ENCODE results near the gene ANKZF1.

Gene ANKZF1

GRCh38 chr2:219213486-219214071, 16.0 kb upstream of the ANKZF1 start:
- no peak overlapping the region for H2BK15ac ChIP-seq (ENCODE audit: low read depth, poor library complexity, severe bottlenecking)
- H3K79me1 ChIP-seq (replicated peaks; ENCODE audit: low read length, poor library complexity, severe bottlenecking): peaks cover 19% of the 10 kb centered on the region
- no peak overlapping the region for H3K4me2 ChIP-seq (ENCODE audit: low read length, poor library complexity, severe bottlenecking)
- no peak overlapping the region for H2AFZ ChIP-seq (ENCODE audit: low read depth, low read length)
- no peak overlapping the region for H2BK120ac ChIP-seq (ENCODE audit: low read depth, low read length)
- H4K91ac ChIP-seq (ENCODE audit: low read length): no peak overlapping the region
- no peak overlapping the region for H4K8ac ChIP-seq (ENCODE audit: low read length)
- WGBS: 98% methylated on average over 10 of the region's 10 CpGs
- H2BK5ac ChIP-seq (ENCODE audit: low read depth, low read length, poor library complexity, severe bottlenecking): no peak overlapping the region
- DNase-seq: no peak
- no peak overlapping the region for H3K14ac ChIP-seq (ENCODE audit: low read length in 2 of 2)
- H3K27me3 ChIP-seq (ENCODE audit: control insufficient read depth in 1 of 2, insufficient read depth in 1 of 2, low read length in 2 of 2): no peaks in the 10 kb centered on the region
- H2BK12ac ChIP-seq (ENCODE audit: low read length in 2 of 2): no peak overlapping the region
- H3K9ac ChIP-seq (ENCODE audit: low read length): no peak overlapping the region
- peaks cover 8% of the 10 kb centered on the region for H3K4me1 ChIP-seq (ENCODE audit: control insufficient read depth, insufficient read depth, low read depth, low read length)
- H3K4me3 ChIP-seq (ENCODE audit: insufficient read depth in 1 of 2, low read depth in 1 of 2, low read length in 2 of 2): no peak overlapping the region
- H3K18ac ChIP-seq (ENCODE audit: low read depth in 1 of 2, low read length in 2 of 2): no peak overlapping the region
- H2AK5ac ChIP-seq (ENCODE audit: low read length, severe bottlenecking): no peak overlapping the region
- no peak overlapping the region for H3K27ac ChIP-seq (ENCODE audit: low read length, poor library complexity, severe bottlenecking)
- H3K9me3 ChIP-seq (ENCODE audit: control insufficient read depth, low read length): no peaks in the 10 kb centered on the region
- peaks cover 62 to 80% of the 10 kb centered on the region in 2 experiments for H3K36me3 ChIP-seq (ENCODE audit: control insufficient read depth in 1 of 2, insufficient read depth in 2 of 2, low read depth in 1 of 2, low read length in 2 of 2)
- no peak overlapping the region for H3K4ac ChIP-seq (ENCODE audit: low read depth in 1 of 2, low read length in 2 of 2)
- no peak overlapping the region for H3K23ac ChIP-seq (ENCODE audit: low read length in 2 of 2)

- H3K27me3 ChIP-seq (ENCODE audit: control insufficient read depth in 1 of 2, insufficient read depth in 1 of 2, low read length in 2 of 2): no peaks in the 10 kb centered on the region
- no peak overlapping the region for H3K4me3 ChIP-seq (ENCODE audit: insufficient read depth in 1 of 2, low read depth in 1 of 2, low read length in 2 of 2)
- H3K27ac ChIP-seq (ENCODE audit: low read length, poor library complexity, severe bottlenecking): no peak overlapping the region
- 94% methylated on average over 15 of the region's 15 CpGs for WGBS
- no peak overlapping the region for H2AFZ ChIP-seq (ENCODE audit: low read depth, low read length)
- DNase-seq: no peak
- H3K14ac ChIP-seq (ENCODE audit: low read length in 2 of 2): no peak overlapping the region
- no peak overlapping the region for H2BK12ac ChIP-seq (ENCODE audit: low read length in 2 of 2)
- no peak overlapping the region for H3K23ac ChIP-seq (ENCODE audit: low read length in 2 of 2)
- no peak overlapping the region for H2AK5ac ChIP-seq (ENCODE audit: low read length, severe bottlenecking)
- H3K18ac ChIP-seq (ENCODE audit: low read depth in 1 of 2, low read length in 2 of 2): no peak overlapping the region
- H4K91ac ChIP-seq (ENCODE audit: low read length): no peak overlapping the region
- H3K4me2 ChIP-seq (ENCODE audit: low read length, poor library complexity, severe bottlenecking): no peak overlapping the region
- H3K9ac ChIP-seq (ENCODE audit: low read length): no peak overlapping the region
- H3K9me3 ChIP-seq (ENCODE audit: control insufficient read depth, low read length): no peaks in the 10 kb centered on the region
- H3K36me3 ChIP-seq (ENCODE audit: control insufficient read depth in 1 of 2, insufficient read depth in 2 of 2, low read depth in 1 of 2, low read length in 2 of 2): peaks cover 58 to 75% of the 10 kb centered on the region in 2 experiments
- H3K4ac ChIP-seq (ENCODE audit: low read depth in 1 of 2, low read length in 2 of 2): no peak overlapping the region
- no peak overlapping the region for H2BK5ac ChIP-seq (ENCODE audit: low read depth, low read length, poor library complexity, severe bottlenecking)
- no peak overlapping the region for H2BK15ac ChIP-seq (ENCODE audit: low read depth, poor library complexity, severe bottlenecking)
- H3K79me1 ChIP-seq (replicated peaks; ENCODE audit: low read length, poor library complexity, severe bottlenecking): peaks cover 17% of the 10 kb centered on the region
- H4K8ac ChIP-seq (ENCODE audit: low read length): no peak overlapping the region
- peaks cover 12% of the 10 kb centered on the region for H3K4me1 ChIP-seq (ENCODE audit: control insufficient read depth, insufficient read depth, low read depth, low read length)
- no peak overlapping the region for H2BK120ac ChIP-seq (ENCODE audit: low read depth, low read length)
These were observed 15.5 kb upstream of the ANKZF1 start for GRCh38 chr2:219214141-219214540.

GRCh38 chr2:219214786-219215185, 14.8 kb upstream of the ANKZF1 start:
- H4K8ac ChIP-seq (ENCODE audit: low read length): no peak overlapping the region
- H3K4me1 ChIP-seq (ENCODE audit: control insufficient read depth, insufficient read depth, low read depth, low read length): peaks cover 15% of the 10 kb centered on the region
- H3K14ac ChIP-seq (ENCODE audit: low read length in 2 of 2): no peak overlapping the region
- H2AFZ ChIP-seq (ENCODE audit: low read depth, low read length): no peak overlapping the region
- no peak overlapping the region for H3K4ac ChIP-seq (ENCODE audit: low read depth in 1 of 2, low read length in 2 of 2)
- H3K36me3 ChIP-seq (ENCODE audit: control insufficient read depth in 1 of 2, insufficient read depth in 2 of 2, low read depth in 1 of 2, low read length in 2 of 2): peaks cover 58 to 72% of the 10 kb centered on the region in 2 experiments
- no peak overlapping the region for H2BK12ac ChIP-seq (ENCODE audit: low read length in 2 of 2)
- no peak overlapping the region for H2BK5ac ChIP-seq (ENCODE audit: low read depth, low read length, poor library complexity, severe bottlenecking)
- H3K4me2 ChIP-seq (ENCODE audit: low read length, poor library complexity, severe bottlenecking): no peak overlapping the region
- H2AK5ac ChIP-seq (ENCODE audit: low read length, severe bottlenecking): no peak overlapping the region
- H2BK15ac ChIP-seq (ENCODE audit: low read depth, poor library complexity, severe bottlenecking): no peak overlapping the region
- WGBS: 96% methylated on average over 6 of the region's 6 CpGs
- no peak overlapping the region for H3K27ac ChIP-seq (ENCODE audit: low read length, poor library complexity, severe bottlenecking)
- peaks cover 17% of the 10 kb centered on the region for H3K79me1 ChIP-seq (replicated peaks; ENCODE audit: low read length, poor library complexity, severe bottlenecking)
- H3K9me3 ChIP-seq (ENCODE audit: control insufficient read depth, low read length): no peaks in the 10 kb centered on the region
- no peak overlapping the region for H3K23ac ChIP-seq (ENCODE audit: low read length in 2 of 2)
- DNase-seq: no peak
- H2BK120ac ChIP-seq (ENCODE audit: low read depth, low read length): no peak overlapping the region
- no peaks in the 10 kb centered on the region for H3K27me3 ChIP-seq (ENCODE audit: control insufficient read depth in 1 of 2, insufficient read depth in 1 of 2, low read length in 2 of 2)
- H3K9ac ChIP-seq (ENCODE audit: low read length): no peak overlapping the region
- H4K91ac ChIP-seq (ENCODE audit: low read length): no peak overlapping the region
- no peak overlapping the region for H3K4me3 ChIP-seq (ENCODE audit: insufficient read depth in 1 of 2, low read depth in 1 of 2, low read length in 2 of 2)
- H3K18ac ChIP-seq (ENCODE audit: low read depth in 1 of 2, low read length in 2 of 2): no peak overlapping the region

- no peak overlapping the region for H2AFZ ChIP-seq (ENCODE audit: low read depth, low read length)
- H3K4ac ChIP-seq (ENCODE audit: low read depth in 1 of 2, low read length in 2 of 2): peak overlapping the region in 1 of 2 experiments; percentile 52
- H3K14ac ChIP-seq (ENCODE audit: low read length in 2 of 2): peak overlapping the region in 1 of 2 experiments; percentile 48
- peaks cover 58 to 72% of the 10 kb centered on the region in 2 experiments for H3K36me3 ChIP-seq (ENCODE audit: control insufficient read depth in 1 of 2, insufficient read depth in 2 of 2, low read depth in 1 of 2, low read length in 2 of 2)
- WGBS: 95% methylated on average over 27 of the region's 27 CpGs
- H3K23ac ChIP-seq (ENCODE audit: low read length in 2 of 2): no peak overlapping the region
- H3K18ac ChIP-seq (ENCODE audit: low read depth in 1 of 2, low read length in 2 of 2): no peak overlapping the region
- no peak overlapping the region for H3K4me2 ChIP-seq (ENCODE audit: low read length, poor library complexity, severe bottlenecking)
- H2BK12ac ChIP-seq (ENCODE audit: low read length in 2 of 2): peak overlapping the region in 1 of 2 experiments; percentile 7
- DNase-seq: no peak
- H3K9ac ChIP-seq (ENCODE audit: low read length): peak overlapping the region; percentile 53
- H3K27me3 ChIP-seq (ENCODE audit: control insufficient read depth in 1 of 2, insufficient read depth in 1 of 2, low read length in 2 of 2): no peaks in the 10 kb centered on the region
- no peak overlapping the region for H2BK15ac ChIP-seq (ENCODE audit: low read depth, poor library complexity, severe bottlenecking)
- H3K27ac ChIP-seq (ENCODE audit: low read length, poor library complexity, severe bottlenecking): no peak overlapping the region
- no peak overlapping the region for H3K4me3 ChIP-seq (ENCODE audit: insufficient read depth in 1 of 2, low read depth in 1 of 2, low read length in 2 of 2)
- no peak overlapping the region for H2BK120ac ChIP-seq (ENCODE audit: low read depth, low read length)
- peaks cover 15% of the 10 kb centered on the region for H3K4me1 ChIP-seq (ENCODE audit: control insufficient read depth, insufficient read depth, low read depth, low read length)
- H4K8ac ChIP-seq (ENCODE audit: low read length): no peak overlapping the region
- peaks cover 17% of the 10 kb centered on the region for H3K79me1 ChIP-seq (replicated peaks; ENCODE audit: low read length, poor library complexity, severe bottlenecking)
- H3K9me3 ChIP-seq (ENCODE audit: control insufficient read depth, low read length): no peaks in the 10 kb centered on the region
- H4K91ac ChIP-seq (ENCODE audit: low read length): no peak overlapping the region
- no peak overlapping the region for H2BK5ac ChIP-seq (ENCODE audit: low read depth, low read length, poor library complexity, severe bottlenecking)
- H2AK5ac ChIP-seq (ENCODE audit: low read length, severe bottlenecking): no peak overlapping the region
These were observed 13.6 kb upstream of the ANKZF1 start for GRCh38 chr2:219215871-219216534.
